HG03039 (cell line): ENCODE results near the gene KCNN2.

Experiments used
- ATAC-seq: cut with Tn5 transposase; IDR thresholded peaks from one replicate; pipeline ENCODE4 v1.9.1; 2021; ENCODE audit warnings: mild to moderate bottlenecking, moderate library complexity; ENCODE audit not compliant: unreplicated experiment

The KCNN2 gene

GRCh38 chr5:114477816-114478334, 116.0 kb downstream of the KCNN2 start:
- ATAC-seq, result no peak

- ATAC-seq, result no peak
These were observed 138.9 kb downstream of the KCNN2 start for GRCh38 chr5:114500756-114501155.

- ATAC-seq, result no peak
These were observed 142.7 kb downstream of the KCNN2 start for GRCh38 chr5:114504560-114504959.

- no peak for ATAC-seq
These were observed 162.4 kb downstream of the KCNN2 start for GRCh38 chr5:114524221-114524620.

DNA sequence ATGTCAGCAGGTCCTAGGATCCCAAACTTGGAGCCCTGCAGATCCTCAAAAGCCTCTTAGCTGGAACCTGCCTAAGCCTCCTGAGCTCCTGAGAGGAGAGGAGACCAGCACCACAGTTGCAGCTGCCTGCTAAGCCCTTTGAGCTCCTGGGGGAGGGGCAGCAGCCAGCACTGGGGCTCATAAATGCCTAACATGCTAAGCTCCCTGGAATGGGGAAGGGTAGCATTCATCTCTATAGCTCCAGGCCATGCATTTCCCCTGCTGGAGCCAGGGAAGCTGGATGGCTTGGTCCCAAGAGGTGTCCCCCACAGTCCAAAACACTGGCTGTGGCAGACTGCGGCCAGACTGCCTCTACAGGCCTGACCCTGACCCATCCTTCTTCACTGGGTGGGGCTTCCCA, 182.7 kb downstream of the KCNN2 start:
- no peak for ATAC-seq
